ENCODE results near the gene RANBP9. TPM values are rescaled to one million over a fixed set of nuclear protein-coding genes. Genes with fewer than 3 reads are reported as not detected.

The RANBP9 gene
- total and polyA plus RNA-seq, 2 donors (not counting 3 experiments of a cell fraction or from before 2014, with no cell fraction given): 15.1 to 40.2 TPM

DNA sequence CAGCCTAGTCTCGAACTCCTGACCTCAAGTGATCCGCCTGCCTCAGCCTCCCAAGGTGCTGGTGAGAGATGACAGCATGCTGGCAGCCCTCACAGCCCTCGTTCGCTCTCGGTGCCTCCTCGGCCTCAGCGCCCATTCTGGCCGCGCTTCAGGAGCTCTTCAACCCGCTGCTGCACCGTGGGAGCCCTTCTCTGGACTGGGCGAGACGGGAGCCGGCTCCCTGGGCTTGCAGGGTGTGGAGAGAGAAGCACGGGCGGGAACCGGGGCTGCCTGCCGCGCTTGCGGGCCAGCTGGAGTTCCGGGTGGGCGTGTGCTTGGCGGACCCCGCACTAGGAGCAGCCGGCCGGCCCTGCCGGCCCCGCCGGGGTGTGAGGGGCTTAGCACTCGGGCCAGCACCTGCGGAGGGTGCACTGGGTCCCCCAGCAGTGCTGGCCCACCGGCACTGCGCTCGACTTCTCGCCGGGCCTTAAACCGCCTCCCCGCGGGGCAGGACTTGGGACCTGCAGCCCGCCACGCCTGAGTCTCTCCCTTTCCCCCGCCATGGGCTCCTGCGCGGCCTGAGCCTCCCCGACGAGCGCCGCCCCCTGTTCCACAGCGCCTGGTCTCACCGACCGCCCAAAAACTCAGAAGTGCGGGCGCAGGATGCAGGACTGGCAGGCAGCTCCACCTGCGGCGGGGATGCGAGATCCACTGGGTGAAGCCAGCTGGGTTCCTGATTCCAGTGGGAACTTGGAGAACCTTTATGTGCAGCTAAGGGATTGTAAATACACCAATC is 31.5 kb upstream of the RANBP9 start:
- CTCF ChIA-PET: interaction anchor here (1.4 kb wide), 1 partner anchor 8 kb away, joined by 3 read pairs; no protein-coding TSS in a partner anchor

More for the DNA sequence above, 31.5 kb upstream of the RANBP9 start:
- H3K9me1 ChIP-seq (replicated peaks; ENCODE audit: control insufficient read depth, extremely low read depth, insufficient read depth, low read length): peaks cover 2% of the 10 kb centered on the region
- H4K20me1 ChIP-seq (replicated peaks; ENCODE audit: control insufficient read depth, extremely low read depth, insufficient read depth, low read length): no peaks in the 10 kb centered on the region
- H3K36me3 ChIP-seq (ENCODE audit: control insufficient read depth in 2 of 2, extremely low read depth in 1 of 2, insufficient read depth in 2 of 2, low read length in 2 of 2): no peaks in the 10 kb centered on the region
- dilution Hi-C loops (cut with MboI; ENCODE audit: extremely low pct_ligation_motif_present, low sequenced_read_pairs) (no loop called here), intact Hi-C loops (cut with micrococcal nuclease) (no loop called here)
- DNase-seq (ENCODE audit: low read depth, low spot score): no peak
- H3K4me3 ChIP-seq (replicated peaks in 1 of 3; ENCODE audit: insufficient read depth in 1 of 3, low read depth in 1 of 3, low read length in 3 of 3): no peak overlapping the region
- no peaks in the 10 kb centered on the region for H3K9me3 ChIP-seq (replicated peaks; ENCODE audit: control insufficient read depth, insufficient read depth, low read length)
- POLR2A ChIA-PET: no interaction called here
- H3K9ac ChIP-seq (replicated peaks; ENCODE audit: extremely low read depth, insufficient read depth, low read length): no peak overlapping the region
- TF ChIP-seq EZH2 (IDR thresholded peaks at IDR 0.05; ENCODE audit: borderline replicate concordance, low read depth, low read length, severe bottlenecking) (no peak), POLR2A (IDR thresholded peaks at IDR 0.05; ENCODE audit: low read depth, low read length) (no peak), POLR2AphosphoS5 (IDR thresholded peaks at IDR 0.05; ENCODE audit: insufficient read depth, low read depth, low read length) (no peak), FOS (IDR thresholded peaks at IDR 0.05; ENCODE audit: borderline replicate concordance, insufficient read depth, low read length) (no peak), GATA2 (IDR thresholded peaks at IDR 0.05; ENCODE audit: insufficient read depth, insufficient read length, low read depth, low read length) (no peak), JUN (IDR thresholded peaks at IDR 0.05; ENCODE audit: borderline replicate concordance, insufficient read depth, insufficient read length, low read depth) (no peak), MYC (IDR thresholded peaks at IDR 0.05; ENCODE audit: low read depth, low read length) (no peak)
- TF ChIP-seq, protein P1, sequence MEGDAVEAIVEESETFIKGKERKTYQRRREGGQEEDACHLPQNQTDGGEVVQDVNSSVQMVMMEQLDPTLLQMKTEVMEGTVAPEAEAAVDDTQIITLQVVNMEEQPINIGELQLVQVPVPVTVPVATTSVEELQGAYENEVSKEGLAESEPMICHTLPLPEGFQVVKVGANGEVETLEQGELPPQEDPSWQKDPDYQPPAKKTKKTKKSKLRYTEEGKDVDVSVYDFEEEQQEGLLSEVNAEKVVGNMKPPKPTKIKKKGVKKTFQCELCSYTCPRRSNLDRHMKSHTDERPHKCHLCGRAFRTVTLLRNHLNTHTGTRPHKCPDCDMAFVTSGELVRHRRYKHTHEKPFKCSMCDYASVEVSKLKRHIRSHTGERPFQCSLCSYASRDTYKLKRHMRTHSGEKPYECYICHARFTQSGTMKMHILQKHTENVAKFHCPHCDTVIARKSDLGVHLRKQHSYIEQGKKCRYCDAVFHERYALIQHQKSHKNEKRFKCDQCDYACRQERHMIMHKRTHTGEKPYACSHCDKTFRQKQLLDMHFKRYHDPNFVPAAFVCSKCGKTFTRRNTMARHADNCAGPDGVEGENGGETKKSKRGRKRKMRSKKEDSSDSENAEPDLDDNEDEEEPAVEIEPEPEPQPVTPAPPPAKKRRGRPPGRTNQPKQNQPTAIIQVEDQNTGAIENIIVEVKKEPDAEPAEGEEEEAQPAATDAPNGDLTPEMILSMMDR (IDR thresholded peaks at IDR 0.05; ENCODE audit: extremely low read depth in 1 of 2, insufficient read depth in 1 of 2, low read depth in 1 of 2, low read length in 2 of 2): no peak
- TF ChIP-seq, protein P2, sequence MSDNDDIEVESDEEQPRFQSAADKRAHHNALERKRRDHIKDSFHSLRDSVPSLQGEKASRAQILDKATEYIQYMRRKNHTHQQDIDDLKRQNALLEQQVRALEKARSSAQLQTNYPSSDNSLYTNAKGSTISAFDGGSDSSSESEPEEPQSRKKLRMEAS (IDR thresholded peaks at IDR 0.05; ENCODE audit: insufficient read depth, insufficient read length): no peak
- H2AFZ ChIP-seq (ENCODE audit: low read depth, low read length): no peak overlapping the region
- no peak overlapping the region for H3K27ac ChIP-seq (ENCODE audit: insufficient read depth, low read depth, low read length)
- no peak for FAIRE-seq
- no peaks in the 10 kb centered on the region for H3K4me1 ChIP-seq (ENCODE audit: control insufficient read depth, extremely low read depth, insufficient read depth, low read length)
- no TSS peak for BruUV-seq (replicated peaks)
- H3K4me2 ChIP-seq (ENCODE audit: insufficient read depth, low read length): no peak overlapping the region
- H3K27me3 ChIP-seq (ENCODE audit: control insufficient read depth in 2 of 2, insufficient read depth in 2 of 2, low read length in 2 of 2): peaks cover 0 to 3% of the 10 kb centered on the region in 2 experiments
- no peaks in the 10 kb centered on the region for H3K79me2 ChIP-seq (ENCODE audit: control insufficient read depth, insufficient read depth, low read length)

Measured in endothelial cell of umbilical vein (primary cell).